ENCODE data around the gene ZC3H4. TPM values are rescaled to one million over a fixed set of nuclear protein-coding genes. Genes with fewer than 3 reads are reported as not detected.

The ZC3H4 gene
- total RNA-seq, 1 experiment from 2014 or later = 105 TPM

- H3K14ac ChIP-seq (ENCODE audit: insufficient read depth, low read length) = no peak overlapping the region
- H3K4me2 ChIP-seq (ENCODE audit: insufficient read depth, insufficient read length, low read length) = no peak overlapping the region
- H4K91ac ChIP-seq (ENCODE audit: insufficient read length, low read depth, low read length) = no peak overlapping the region
- Mint-ChIP-seq H3K9me3 (no peaks in the 10 kb centered on the region), H3K4me1 (peaks cover 49 to 53% of the 10 kb centered on the region in 2 experiments), H3K27me3 (ENCODE audit: low read depth) (no peaks in the 10 kb centered on the region), H3K36me3 (ENCODE audit: insufficient read depth in 1 of 3, low read depth in 3 of 3) (peaks cover 5 to 19% (median 16%) of the 10 kb centered on the region in 3 experiments; a peak in 6 of 7 replicates), H3K27ac (peak overlapping the region in 2 of 3 experiments; percentile 53 to 89; a peak in 5 of 7 replicates), H3K4me3 (peak overlapping the region in 1 of 2 experiments; percentile 12; a peak in 1 of 5 replicates)
- no peak for DNase-seq
- no peak overlapping the region for H2BK5ac ChIP-seq (ENCODE audit: insufficient read length, low read length)
- H3K9ac ChIP-seq (ENCODE audit: extremely low read depth, insufficient read length, low read length) = no peak overlapping the region
- H4K8ac ChIP-seq (replicated peaks; ENCODE audit: insufficient read length, low read depth, low read length) = no peak overlapping the region
- H3K18ac ChIP-seq (ENCODE audit: insufficient read length, low read depth, low read length) = no peak overlapping the region
- H2BK12ac ChIP-seq (ENCODE audit: insufficient read length, low read depth, low read length) = no peak overlapping the region
- no peak overlapping the region for H4K5ac ChIP-seq (ENCODE audit: insufficient read length, low read depth, low read length)
- no peak overlapping the region for H3K4ac ChIP-seq (ENCODE audit: low read depth, low read length)
- no peak overlapping the region for H3K23ac ChIP-seq (ENCODE audit: insufficient read length, low read depth, low read length)
- peak overlapping the region; percentile 7 for H2BK120ac ChIP-seq (ENCODE audit: low read depth, low read length, poor library complexity, severe bottlenecking)
- no peaks in the 10 kb centered on the region for H3K9me3 ChIP-seq (ENCODE audit: control insufficient read depth, low read depth, low read length)
- TF ChIP-seq CTCF (conservative IDR thresholded peaks at IDR 0.05) = no peak
- H2BK20ac ChIP-seq (ENCODE audit: low read depth, low read length, poor library complexity, severe bottlenecking) = no peak overlapping the region
- H3K79me2 ChIP-seq (ENCODE audit: insufficient read depth, low read length) = peaks cover 20% of the 10 kb centered on the region; the same call in 1 of the 2 replicates
- H2AFZ ChIP-seq (ENCODE audit: low read length) = no peak overlapping the region
- no peaks in the 10 kb centered on the region for H4K20me1 ChIP-seq (ENCODE audit: control insufficient read depth, insufficient read depth, insufficient read length)
- H3K27ac ChIP-seq (ENCODE audit: insufficient read length, low read depth, low read length) = no peak overlapping the region
- no peak overlapping the region for H3T11ph ChIP-seq (ENCODE audit: low read length)
- H3K23me2 ChIP-seq (ENCODE audit: insufficient read length, low read depth, low read length, poor library complexity, severe bottlenecking) = no peaks in the 10 kb centered on the region
- H2AK5ac ChIP-seq (ENCODE audit: insufficient read length, low read length) = no peak overlapping the region
- no peak overlapping the region for H2BK15ac ChIP-seq (ENCODE audit: low read depth, low read length)
- H3K79me1 ChIP-seq (ENCODE audit: insufficient read depth, low read depth, low read length, poor library complexity, severe bottlenecking) = peaks cover 8% of the 10 kb centered on the region
- H3K4me1 ChIP-seq (ENCODE audit: insufficient read depth, low read length) = 0 out of 2 replicates have a peak, but pooled peaks cover 2% of the 10 kb centered on the region
- no peak overlapping the region for H3K56ac ChIP-seq (ENCODE audit: insufficient read length, low read depth, low read length)
- no CpG with 5 or more reads among the region's 5 CpGs for WGBS (ENCODE audit: extremely low coverage, insufficient read length, low lambda C conversion rate)
- H3K27me3 ChIP-seq (ENCODE audit: insufficient read depth, low read length) = no peaks in the 10 kb centered on the region
These were observed 13.3 kb downstream of the ZC3H4 start for GRCh38 chr19:47100290-47100689.

Measured in H9 (cell line).